Activated effector memory CD4-positive, alpha-beta T cell treated with anti-CD3 and anti-CD28 coated beads, Interleukin-2, amount 50 U/mL, for 16 hours (primary cell): ENCODE results near the gene UGT1A5.

Experiments used
- DNase-seq: peaks from one replicate; pipeline ENCODE4 v3.0.0-alpha.2; 2020

The UGT1A5 gene

DNA sequence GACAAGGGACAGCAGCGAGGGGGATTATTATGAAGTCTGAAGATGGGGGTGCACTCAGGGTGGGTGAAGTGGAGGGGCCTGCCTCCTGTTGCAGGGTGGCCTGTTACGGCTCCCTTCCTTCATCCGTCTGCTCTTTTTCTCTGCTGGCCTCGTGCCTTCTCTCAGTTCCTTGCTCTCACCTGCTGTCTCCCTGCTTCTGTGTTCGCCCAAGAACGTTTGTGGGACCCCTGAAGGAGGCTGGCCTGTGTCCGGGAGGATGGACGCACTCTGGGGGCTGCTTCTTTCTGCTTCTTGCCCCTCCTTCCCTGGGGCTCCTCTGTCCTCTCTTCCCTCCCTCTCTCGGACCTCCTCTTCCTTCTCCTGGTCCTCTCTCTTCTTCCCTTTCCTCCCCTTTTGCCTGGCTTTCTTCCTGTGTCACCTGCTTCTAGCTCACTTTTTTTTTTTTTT, 79.2 kb downstream of the UGT1A5 start:
- peak; percentile 54 for DNase-seq

DNA sequence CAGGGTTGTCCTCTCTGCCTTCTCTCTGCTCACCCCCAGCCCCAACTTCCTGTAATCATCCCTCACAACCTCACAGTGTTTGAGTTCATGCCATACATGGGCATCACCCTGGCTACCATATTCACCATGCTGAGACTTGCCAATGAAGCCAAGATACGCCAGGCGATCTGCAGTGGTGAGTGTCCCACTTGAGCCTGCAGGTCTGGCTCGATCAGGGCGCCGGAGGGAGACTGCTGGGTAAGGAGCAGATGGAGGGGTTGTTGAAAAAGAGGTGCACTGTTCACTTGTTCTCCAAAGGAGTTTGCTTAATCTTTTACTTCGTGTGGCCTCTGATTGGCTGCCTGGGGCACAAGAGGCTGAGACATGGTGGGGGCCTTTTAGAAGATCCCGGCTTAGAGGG, 80.0 kb downstream of the UGT1A5 start:
- DNase-seq, result no peak

DNA sequence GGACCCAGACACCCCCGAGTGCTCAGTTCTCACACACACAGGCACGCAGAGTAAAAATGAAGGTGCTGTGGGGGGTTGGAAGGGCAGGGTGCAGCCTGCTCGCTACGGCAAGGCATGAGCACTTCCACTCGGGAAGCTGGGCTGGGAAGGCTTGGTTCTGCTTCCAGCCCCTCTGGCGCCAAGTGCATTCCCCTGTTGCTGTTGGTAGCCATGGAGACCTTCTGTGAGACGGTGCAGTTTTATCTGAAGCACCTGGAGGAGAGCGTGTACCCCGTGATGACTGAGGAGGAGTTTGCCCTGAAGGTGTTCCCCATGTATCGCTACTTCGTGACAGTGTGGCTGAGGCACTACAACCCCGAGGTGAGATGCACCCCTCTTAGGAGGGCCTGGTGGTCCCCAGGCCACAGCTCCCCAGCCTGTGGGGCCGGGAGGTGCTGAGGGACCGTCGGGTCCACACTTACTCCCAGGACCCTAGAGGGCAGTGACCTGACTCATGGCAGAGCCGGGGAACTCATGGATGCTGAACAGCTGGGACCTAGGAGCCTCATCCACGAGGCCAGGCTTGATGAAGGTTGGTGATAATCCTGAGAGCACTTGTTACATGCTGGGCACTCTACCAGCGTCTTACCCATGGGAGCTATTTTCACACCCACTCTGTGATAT, 80.9 kb downstream of the UGT1A5 start:
- peak; percentile 49 for DNase-seq

DNA sequence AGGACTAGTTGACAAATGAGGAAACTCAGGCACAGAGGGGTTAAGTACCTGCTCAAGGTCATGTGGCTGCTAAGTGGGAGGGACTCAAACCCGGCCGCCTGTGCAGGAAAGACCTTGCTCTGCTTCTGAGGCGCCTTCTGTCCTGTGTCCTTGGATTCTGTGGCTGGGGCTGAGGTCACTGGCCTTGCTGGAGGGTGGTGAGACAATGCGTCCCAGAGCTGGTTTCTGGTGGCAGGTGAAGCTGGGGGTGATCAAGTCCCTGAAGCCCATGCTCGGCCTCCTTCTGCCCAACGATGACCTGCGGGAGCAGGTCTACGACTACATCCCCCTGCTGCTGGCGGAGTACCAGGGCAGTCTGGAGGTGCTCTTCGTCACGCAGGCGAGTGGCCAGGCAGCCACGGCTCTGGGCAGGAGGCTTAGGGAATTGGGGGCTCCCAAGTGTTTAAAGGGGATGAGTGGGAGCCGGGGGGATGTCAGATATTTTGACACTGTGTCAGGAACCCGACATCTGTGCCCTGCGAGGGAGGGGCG, 81.5 kb downstream of the UGT1A5 start:
- peak; percentile 57 for DNase-seq

DNA sequence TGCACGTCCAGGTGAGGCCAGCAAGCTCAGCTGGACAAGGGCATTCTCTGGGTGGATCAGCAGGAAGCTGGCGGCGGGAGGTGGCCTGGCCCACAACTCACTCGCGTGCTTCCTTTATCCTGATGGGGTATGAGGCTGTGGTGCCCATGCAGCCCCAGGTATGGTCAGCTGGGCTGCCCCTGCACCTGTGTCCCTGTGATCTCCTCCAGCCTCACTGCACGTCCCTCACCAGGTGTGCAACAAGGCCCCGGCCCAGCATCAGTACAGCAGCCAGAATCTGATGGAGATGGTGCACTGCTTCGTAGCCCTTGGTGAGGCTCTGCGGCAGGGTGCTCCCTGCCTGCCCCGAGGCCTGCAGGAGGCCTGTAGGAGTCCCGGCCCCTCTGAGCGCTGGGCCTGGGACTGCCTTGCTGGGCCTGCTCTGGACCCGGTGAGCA, 83.0 kb downstream of the UGT1A5 start:
- no peak for DNase-seq

DNA sequence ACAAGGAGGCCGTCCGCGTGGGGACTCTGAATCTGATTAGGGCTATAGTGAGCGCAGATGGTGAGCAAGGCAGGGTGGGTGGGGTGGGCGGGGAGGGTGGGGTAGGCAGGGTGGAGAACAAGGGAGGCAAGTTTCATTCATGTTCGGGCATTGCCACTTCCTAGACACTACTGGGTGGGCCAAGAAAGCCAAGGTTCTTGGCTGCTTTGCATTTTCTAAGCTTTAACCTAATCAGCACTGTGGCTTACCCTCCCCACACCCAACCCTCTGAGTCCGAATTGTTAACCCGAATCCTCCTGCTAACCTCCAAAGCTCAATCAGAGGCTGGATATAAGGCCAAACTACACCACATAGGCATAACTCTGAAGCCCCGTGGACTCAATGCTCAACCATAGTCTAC, 83.5 kb downstream of the UGT1A5 start:
- no peak for DNase-seq

DNA sequence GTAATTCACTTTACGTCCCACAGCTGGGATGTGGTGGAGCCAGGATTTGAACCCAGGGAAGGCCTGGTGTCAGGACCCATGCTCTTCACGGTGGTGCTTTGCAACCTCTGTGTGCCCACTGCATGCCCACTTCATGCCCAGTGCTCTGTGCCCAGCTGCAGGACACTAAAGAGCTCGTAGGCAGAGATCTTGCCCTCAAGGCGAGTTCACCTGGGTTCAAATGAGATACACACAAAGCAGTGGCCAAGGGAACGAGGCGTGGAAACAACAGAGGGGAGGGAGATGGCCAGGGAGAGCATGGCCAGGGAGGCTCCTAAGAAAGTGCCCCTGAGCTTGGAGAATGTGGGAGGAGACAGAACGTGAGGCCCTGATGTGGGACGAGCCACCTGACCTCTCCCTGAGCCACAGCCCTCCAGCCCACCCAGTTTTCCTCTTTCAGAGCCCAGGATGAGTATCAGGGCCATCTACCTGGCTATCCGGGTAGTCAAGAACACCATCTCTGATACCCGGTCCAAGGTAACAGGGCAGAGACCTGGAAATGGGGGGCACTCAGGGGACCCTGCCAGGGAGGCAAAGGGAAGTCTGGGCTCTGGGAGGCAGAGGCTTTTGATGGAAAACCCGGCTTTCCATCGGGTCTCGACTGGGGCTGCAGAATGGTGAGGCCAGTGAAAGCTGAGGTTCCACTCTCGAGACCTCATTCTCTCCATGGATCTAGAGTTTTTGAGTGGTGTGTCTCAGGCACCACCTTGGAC, 85.8 kb downstream of the UGT1A5 start:
- DNase-seq, result no peak

DNA sequence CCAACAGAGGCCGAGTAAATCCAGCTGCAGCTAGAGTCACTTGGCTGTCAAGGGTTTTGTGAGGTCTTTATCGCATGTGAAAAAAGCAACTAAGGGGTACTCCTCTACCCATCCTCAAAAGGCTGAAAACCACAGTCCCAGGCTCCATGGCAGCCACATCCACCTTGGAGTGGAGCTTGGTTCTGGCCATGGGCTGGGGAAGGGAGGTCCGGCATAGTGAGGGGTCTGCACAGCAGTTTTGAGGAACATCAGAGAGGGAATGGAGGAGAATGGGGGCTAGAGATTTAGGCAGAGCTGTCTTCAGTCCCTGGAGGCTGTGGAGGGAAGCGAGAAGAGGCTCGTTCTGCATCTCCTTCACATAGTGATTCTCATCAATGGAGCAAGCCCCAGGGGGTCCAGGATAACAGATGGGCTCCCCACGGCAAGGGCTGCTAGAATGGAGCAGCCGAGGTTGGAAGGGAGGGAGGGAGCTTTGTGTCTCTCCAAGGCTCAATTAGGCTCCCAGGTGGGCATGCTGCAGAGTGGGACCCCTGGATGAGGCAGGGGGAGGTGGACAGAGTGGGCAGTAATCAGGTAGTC, 86.5 kb downstream of the UGT1A5 start:
- DNase-seq, result peak; percentile 53

DNA sequence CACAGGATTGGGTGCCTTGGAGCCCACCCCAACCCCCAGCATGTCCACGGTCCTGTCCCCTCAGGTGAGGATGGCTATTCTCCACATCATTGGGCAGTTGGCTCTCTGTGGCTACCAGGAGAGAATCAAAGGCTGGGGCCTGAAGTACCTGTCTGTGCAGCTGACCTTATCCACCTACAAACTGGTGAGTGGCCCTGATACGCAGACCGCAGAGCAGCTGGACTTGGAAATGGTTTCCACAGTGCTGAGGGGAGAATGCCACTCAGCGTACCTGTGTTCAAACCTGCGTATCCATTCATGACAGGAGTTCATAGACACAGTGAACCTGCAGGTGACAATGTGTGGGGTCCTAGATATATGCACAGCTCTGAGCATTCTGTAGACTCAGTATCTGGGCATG, 87.0 kb downstream of the UGT1A5 start:
- peak; percentile 41 for DNase-seq

DNA sequence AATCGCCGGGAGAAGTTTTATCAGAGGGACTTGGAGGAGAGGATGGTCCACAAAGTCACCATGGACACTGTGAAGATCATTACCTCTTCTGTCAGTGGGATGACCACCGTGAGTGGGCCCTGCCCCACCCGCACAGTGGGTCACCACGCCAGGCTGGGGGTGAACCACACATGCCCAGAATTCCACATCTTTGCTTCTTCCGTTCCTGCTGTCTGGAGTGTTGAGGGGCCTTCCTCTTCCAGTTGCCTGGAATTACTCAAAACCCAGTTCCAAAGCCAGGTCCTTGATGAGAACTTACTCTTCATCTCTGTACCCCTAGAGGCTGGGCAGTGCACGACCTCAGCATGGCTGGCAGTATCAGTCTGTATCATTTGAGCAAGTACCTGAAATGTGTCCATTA, 87.5 kb downstream of the UGT1A5 start:
- no peak for DNase-seq

DNA sequence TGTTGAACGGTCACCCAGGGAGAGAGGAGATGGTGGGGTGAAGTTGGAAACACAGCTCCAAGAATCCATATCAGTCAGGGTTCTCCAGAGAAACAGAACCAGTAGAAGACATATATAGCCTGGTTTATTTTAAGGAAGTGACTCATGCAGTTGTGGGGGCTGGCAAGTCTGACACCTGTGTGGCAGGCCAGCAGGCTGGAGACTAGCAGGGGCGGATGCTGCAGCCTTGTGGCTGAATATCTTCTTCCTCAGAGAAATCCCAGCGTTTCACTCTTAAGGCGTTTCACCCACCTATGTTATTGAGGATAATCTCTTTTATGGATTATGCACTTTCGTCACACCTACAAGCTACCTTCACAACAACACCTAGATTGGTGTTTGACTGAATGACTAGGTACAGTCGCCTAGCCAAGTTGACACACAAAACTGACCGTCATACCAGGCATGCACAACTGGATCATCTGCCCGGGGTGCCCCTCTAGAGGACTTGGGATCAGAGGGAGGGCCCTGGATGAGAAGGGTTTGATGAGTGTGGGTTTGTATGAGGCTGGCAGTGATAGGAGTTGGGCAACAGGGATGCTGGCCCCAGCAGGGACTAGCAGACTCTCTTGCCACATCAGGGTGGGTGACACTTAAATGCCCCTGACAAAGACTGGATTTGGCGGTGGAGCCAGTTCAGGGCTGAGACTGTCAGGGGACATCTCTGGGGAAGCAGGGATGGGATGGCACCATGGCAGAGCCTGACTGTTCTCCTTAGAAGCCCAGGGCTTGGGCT, 88.8 kb downstream of the UGT1A5 start:
- DNase-seq, result peak; percentile 55

DNA sequence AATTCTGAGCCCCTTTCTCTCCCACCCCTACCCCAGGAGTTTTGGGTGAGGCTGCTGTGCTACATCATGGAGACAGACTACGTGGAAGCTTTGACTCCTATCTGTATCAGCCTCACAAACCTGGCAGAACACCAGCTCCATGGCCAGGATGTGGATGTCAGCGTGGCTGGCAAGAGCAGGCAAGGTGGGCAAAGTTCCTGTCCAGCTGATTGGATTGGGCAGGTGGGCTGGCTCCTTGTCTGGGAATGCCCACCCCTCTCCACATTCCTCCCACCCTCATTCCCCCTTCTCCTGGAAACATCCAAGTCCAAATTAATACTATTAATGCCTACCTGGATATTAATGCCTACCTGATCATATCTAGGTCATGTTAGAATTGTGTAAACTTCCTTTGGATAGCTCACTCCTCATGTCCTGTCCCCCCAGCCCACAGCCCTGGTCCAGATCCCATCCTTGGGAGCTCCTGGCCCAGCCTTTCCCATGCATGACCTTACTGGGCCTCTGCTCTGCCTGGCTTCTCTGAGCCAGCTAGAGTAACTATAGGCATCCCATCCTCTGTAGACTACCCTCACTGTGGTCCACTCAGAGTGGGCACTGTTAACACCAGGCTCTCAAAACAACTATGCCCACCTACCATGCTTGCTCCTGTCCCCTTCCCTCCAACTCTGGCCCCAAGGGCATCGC, 89.6 kb downstream of the UGT1A5 start:
- no peak for DNase-seq

DNA sequence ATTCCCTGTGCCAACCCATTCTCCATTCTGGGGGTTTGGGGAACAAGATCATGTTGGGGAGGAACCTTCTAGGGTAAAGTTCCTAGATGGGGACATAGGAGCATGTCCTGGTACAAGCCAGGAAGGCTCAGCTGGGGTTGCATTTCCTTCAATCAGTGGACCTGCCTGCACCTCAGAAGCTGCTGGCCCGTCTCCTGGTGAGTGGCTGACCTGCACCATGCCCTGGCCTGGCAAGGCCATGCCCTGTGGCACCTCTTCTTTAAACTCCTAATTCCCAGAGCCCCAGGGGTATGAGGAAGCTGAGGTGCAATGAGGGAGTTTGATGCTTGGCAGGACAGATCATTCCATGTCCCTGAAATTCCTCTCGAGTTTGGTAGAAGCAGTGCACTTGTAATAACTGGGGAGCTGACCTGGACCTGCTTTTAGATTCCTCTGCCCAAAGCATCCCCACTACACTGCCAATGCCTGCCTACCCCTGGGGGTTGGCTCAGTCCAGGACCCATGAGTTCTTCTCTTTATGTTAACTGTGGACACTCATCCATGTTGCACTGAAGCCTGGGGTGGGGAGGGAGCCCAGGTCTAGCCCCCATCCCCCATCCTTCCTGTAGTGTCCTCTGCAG, 90.7 kb downstream of the UGT1A5 start:
- DNase-seq, result peak; percentile 42

DNA sequence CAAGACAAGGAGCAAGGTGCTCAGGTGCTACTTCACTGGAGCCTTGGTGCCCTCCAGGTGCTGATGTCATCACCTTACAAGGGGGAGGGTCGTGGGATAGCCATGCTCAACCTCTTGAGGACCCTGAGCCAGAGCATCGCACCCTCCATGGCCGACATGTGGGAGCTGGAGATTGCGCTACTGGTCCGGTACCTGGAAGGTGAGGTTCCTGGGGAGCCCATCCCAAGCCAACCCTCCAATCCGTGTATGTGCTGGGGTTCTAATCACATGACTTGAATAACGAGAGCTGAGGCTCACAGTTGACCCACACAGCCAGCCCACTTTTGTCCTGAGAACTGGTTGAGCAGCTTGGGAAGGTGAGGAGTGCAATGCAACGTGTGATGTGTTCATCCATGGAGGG, 91.3 kb downstream of the UGT1A5 start:
- DNase-seq, result no peak

DNA sequence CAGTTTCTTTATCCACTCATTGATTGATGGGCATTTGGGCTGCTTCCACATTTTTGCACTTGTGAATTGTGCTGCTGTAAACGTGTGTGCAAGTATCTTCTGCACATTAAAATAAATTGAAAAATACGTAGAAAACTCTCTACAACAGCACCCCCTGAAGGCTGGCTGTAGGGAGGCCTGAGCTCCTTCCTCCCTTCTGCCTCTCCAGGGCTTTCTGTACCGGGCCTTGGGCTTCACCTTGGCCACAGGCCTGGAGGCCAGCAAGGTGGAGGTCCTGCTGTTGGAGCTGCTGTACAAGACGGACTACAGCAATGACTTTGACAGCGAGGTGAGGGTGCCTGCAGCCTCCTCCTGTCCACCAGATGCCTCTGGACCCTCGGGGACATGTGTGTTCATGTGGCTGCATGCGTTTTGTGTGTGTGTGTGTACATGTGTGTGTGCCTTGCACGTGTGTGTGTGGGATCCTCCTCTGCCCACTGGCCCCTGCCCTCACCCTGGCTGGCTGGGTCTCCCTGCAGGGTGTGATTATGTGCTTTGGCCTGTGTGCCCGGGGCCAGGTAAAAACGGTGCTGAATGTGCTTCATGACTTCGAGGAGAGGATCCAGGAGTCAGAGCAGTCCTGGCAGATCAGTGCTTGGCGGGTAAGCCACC, 94.6 kb downstream of the UGT1A5 start:
- peak; percentile 50 for DNase-seq

DNA sequence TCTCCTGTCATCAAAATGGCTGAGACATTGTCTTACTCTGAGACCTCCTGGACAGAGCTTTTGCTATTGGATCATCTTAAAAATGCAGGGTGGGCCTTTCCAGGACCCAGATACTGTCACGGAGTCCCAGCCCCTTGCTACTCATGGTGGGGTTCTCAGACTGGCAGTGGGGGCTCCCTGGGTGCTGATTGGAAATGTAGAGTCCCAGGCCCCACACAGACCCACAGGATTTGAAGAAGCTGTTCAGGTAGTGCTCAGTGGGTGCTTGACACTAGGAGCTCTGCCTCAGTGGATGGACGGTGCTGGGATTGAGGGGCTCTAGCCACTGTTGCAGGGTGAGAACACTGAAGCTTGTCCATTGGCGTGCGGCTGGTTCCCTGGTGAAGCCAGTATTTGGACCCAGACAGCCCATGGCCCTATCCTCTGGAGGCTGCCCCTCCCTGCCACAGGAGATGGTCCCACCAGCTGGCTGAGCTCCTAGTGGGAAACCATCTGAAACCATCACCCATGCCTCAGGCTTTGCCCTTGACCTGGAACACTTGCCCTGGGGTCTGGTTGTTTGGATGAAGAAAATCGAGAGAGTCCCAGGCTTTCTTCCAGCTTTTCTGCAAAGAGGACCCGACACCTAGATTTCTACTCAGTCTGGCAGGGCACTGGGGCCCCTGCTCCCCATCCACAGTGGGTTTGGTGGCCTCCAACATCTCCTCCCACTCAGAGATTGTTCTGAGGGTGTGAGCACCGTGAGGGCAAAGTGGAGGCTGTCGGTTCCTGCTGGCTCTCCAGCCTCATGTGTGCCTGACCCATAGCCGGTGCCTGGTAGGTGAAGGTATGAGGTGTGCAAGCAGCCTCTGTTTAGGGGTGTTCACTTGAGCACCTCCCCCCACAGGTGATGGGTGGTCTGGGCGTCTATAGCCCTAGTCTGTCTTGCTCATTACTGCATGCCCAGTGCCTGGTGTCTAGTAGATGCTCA, 95.5 kb downstream of the UGT1A5 start:
- peak; percentile 57 for DNase-seq

DNA sequence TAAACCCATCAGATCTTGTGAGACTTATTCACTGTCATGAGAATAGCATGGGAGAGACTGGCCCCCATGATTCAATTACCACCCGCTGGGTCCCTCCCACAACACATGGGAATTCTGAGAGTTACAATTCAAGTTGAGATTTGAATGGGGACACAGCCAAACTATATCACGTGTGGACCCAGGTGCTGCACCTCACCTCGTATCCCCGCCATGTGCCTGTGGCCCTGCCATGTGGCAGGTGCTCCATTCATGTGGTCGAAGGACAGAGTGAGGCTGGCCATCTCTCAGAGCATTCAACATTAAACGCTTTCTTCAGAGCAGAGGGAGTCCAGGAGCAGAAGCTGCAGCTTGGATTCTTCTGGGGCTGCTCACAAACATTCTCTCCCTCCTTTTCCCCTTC, 97.7 kb downstream of the UGT1A5 start:
- DNase-seq, result peak; percentile 43

DNA sequence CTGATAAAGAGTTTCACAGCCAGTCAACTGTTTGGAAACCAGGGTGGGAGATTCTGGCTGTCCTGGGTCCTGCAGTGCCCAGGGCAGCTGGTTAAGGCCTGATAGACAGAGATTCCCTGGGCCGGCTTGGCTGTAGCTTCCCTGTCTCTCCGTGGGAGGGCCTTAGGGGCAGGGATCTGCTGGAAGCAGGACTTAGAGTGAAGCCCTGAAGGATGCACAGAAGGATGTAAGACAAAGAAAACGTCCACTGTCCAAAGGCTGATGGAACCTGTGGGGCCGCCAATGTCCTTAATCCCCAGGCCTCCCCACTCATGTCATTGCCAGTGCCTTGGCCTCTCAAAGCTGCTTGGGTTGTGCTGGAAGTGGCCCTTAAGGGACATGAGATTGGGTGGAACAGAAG, 98.4 kb downstream of the UGT1A5 start:
- peak; percentile 43 for DNase-seq

DNA sequence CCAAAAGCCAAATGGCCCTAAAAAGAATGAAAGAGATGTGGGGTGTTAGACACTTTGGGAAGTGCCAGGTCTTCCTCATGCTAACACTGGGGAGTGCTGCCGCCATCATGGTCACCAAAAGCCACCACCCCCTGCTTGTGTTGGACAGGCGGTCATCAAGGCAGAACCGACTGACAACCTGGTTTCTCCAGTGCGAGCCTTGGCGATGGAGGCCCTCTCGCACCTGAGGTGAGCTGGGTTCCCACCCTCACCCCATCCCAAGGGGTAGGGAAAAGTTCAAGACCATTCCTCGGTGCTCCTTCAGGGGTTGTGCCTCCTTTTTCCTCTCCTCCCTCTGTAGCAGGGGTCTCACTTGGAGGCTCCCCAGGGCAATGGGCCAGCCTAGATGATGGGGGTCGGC, 99.0 kb downstream of the UGT1A5 start:
- DNase-seq, result peak; percentile 37
